Activated CD4-positive, alpha-beta T cell treated with anti-CD3 and anti-CD28 coated beads for 24 hours (primary cell): ENCODE data around the gene FBXL7.

Experiments
- DNase-seq, 2 donors: peaks; one replicate each; pipeline ENCODE4 v3.0.0-alpha.2; 2020; ENCODE audit warnings: low read depth in 2 of 2

Gene FBXL7

GRCh38 chr5:15612915-15613635 lies 113.1 kb downstream of the FBXL7 start:
- DNase-seq = no peak

GRCh38 chr5:15614679-15615078 lies 114.7 kb downstream of the FBXL7 start:
- no peak for DNase-seq

- no peak for DNase-seq
Observed at GRCh38 chr5:15615859-15616258, 115.9 kb downstream of the FBXL7 start.

GRCh38 chr5:15618938-15619337 lies 119.0 kb downstream of the FBXL7 start:
- no peak for DNase-seq

GRCh38 chr5:15620501-15620900 lies 120.5 kb downstream of the FBXL7 start:
- no peak for DNase-seq

- no peak for DNase-seq
Observed at GRCh38 chr5:15621094-15621493, 121.1 kb downstream of the FBXL7 start.

GRCh38 chr5:15623794-15624193 lies 123.8 kb downstream of the FBXL7 start:
- no peak for DNase-seq

GRCh38 chr5:15627109-15627508 lies 127.1 kb downstream of the FBXL7 start:
- no peak for DNase-seq

GRCh38 chr5:15627647-15628046 lies 127.7 kb downstream of the FBXL7 start:
- no peak for DNase-seq

- no peak for DNase-seq
Observed at GRCh38 chr5:15630441-15630840, 130.5 kb downstream of the FBXL7 start.

GRCh38 chr5:15634591-15635288 lies 134.8 kb downstream of the FBXL7 start:
- no peak for DNase-seq

- DNase-seq = no peak
Observed at GRCh38 chr5:15635289-15635616, 135.3 kb downstream of the FBXL7 start.

- no peak for DNase-seq
Observed at GRCh38 chr5:15637345-15637744, 137.4 kb downstream of the FBXL7 start.

GRCh38 chr5:15637886-15638285 lies 137.9 kb downstream of the FBXL7 start:
- no peak for DNase-seq

GRCh38 chr5:15638296-15638695 lies 138.3 kb downstream of the FBXL7 start:
- no peak for DNase-seq

- DNase-seq = no peak
Observed at GRCh38 chr5:15639288-15639687, 139.3 kb downstream of the FBXL7 start.

GRCh38 chr5:15640116-15640515 lies 140.1 kb downstream of the FBXL7 start:
- no peak for DNase-seq

GRCh38 chr5:15643731-15644130 lies 143.8 kb downstream of the FBXL7 start:
- DNase-seq = no peak

- no peak for DNase-seq
Observed at GRCh38 chr5:15645381-15646160, 145.6 kb downstream of the FBXL7 start.

GRCh38 chr5:15646371-15646770 lies 146.4 kb downstream of the FBXL7 start:
- DNase-seq = no peak

- DNase-seq = no peak
Observed at GRCh38 chr5:15647251-15647650, 147.3 kb downstream of the FBXL7 start.

GRCh38 chr5:15650266-15650665 lies 150.3 kb downstream of the FBXL7 start:
- no peak for DNase-seq

GRCh38 chr5:15654779-15655178 lies 154.8 kb downstream of the FBXL7 start:
- no peak for DNase-seq
